Activated CD8-positive, alpha-beta T cell treated with anti-CD3 and anti-CD28 coated beads for 36 hours (primary cell): ENCODE data around the gene SOWAHA. TPM values are rescaled to one million over a fixed set of nuclear protein-coding genes. Genes with fewer than 3 reads are reported as not detected.
"Not testable (repeated sequence)": the region's sequence is repeated elsewhere in the genome, so short reads cannot be mapped to it uniquely, and the experiment has no call there.

Experiments used
- ATAC-seq: fragments of 200-7000 bp; cut with Tn5 transposase; one replicate; pipeline ENCODE4 v1.10.0; 2021; ENCODE audit warnings: mild to moderate bottlenecking, moderate library complexity
- CTCF ChIA-PET: fragments of 350-600 bp; sonication (Branson Sonifier 250); formaldehyde crosslinking; loops from one replicate; lab custom pipeline; 2021; ENCODE audit warnings: antibody characterized with exemption; lab: Charles Lee
- POLR2A ChIA-PET: fragments of 350-600 bp; sonication (Branson Sonifier 250); formaldehyde crosslinking; loops from one replicate; lab custom pipeline; 2021; ENCODE audit warnings: antibody characterized with exemption; lab: Charles Lee
- DNase-seq: peaks from one replicate; pipeline ENCODE4 v3.0.0-alpha.2; 2020
- H3K27ac Mint-ChIP-seq: one replicate; pipeline ENCODE4 v1.8.0; 2021; ENCODE audit warnings: mild to moderate bottlenecking, mixed read lengths
- H3K27me3 Mint-ChIP-seq: one replicate; pipeline ENCODE4 v1.8.0; 2021; ENCODE audit warnings: mixed read lengths
- H3K36me3 Mint-ChIP-seq: one replicate; pipeline ENCODE4 v1.8.0; 2021; ENCODE audit warnings: low read depth, mixed read lengths
- H3K4me1 Mint-ChIP-seq: one replicate; pipeline ENCODE4 v1.8.0; 2021; ENCODE audit warnings: low read depth, mixed read lengths
- H3K4me3 Mint-ChIP-seq: one replicate; pipeline ENCODE4 v1.8.0; 2021; ENCODE audit warnings: mild to moderate bottlenecking, moderate library complexity, mixed read lengths
- H3K9me3 Mint-ChIP-seq: one replicate; pipeline ENCODE4 v1.8.0; 2021; ENCODE audit warnings: mixed read lengths
- intact Hi-C: fragments of 100-400 bp; cut with micrococcal nuclease; formaldehyde crosslinking; loops from one replicate; pipeline ENCODE4 v1.10.0; 2022
- total RNA-seq, 2 experiments: library from RNA; stranded (reverse); gene quantifications; one replicate each; pipeline ENCODE4 v1.2.3, GENCODE V29; 2021
- TF ChIP-seq, protein P1 (sequence below): fragments of 200-600 bp; IDR thresholded peaks from one replicate; pipeline ENCODE4 v1.8.0; 2022; ENCODE audit warnings: antibody characterized with exemption, mild to moderate bottlenecking

The SOWAHA gene
- total RNA-seq, 2 experiments from 2014 or later, result not detected

DNA sequence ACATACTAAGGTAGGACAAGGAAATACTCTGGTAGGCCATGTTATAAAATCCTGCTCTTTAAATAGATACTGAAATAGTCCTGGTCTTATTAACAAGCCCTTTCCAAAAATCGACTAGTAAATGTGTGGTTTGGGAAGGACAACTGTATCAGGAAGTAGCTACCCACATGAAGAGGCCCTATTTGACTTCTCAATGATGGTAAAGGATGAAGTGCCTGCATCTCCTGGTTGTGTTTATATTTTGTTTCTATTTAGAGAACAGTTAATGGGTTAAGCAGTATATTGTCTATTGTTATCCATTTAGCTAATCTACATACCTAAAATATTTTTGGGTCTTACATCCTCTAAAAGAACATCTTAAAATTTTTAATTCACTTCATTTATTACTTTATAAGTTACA lies 40.7 kb downstream of the SOWAHA start:
- H3K4me3 Mint-ChIP-seq, result no peak overlapping the region
- ATAC-seq (no peak), DNase-seq (no peak)
- H3K27ac Mint-ChIP-seq, result no peak overlapping the region
- CTCF ChIA-PET, result interaction anchor here (0.7 to 1.9 kb wide), 8 partner anchors 8 to 107 kb away, joined by 3 to 6 read pairs (median 4); partner anchors contain the start of genes CCNI2, GDF9, SHROOM1 and UQCRQ
- intact Hi-C loops, result no loop called here
- H3K27me3 Mint-ChIP-seq, result peaks cover 10% of the 10 kb centered on the region
- no peaks in the 10 kb centered on the region for H3K9me3 Mint-ChIP-seq
- H3K36me3 Mint-ChIP-seq, result no peaks in the 10 kb centered on the region
- POLR2A ChIA-PET, result interaction anchor here (1.6 kb wide), 1 partner anchor 12 kb away, joined by 5 read pairs; no protein-coding TSS in a partner anchor
- TF ChIP-seq, protein P1, sequence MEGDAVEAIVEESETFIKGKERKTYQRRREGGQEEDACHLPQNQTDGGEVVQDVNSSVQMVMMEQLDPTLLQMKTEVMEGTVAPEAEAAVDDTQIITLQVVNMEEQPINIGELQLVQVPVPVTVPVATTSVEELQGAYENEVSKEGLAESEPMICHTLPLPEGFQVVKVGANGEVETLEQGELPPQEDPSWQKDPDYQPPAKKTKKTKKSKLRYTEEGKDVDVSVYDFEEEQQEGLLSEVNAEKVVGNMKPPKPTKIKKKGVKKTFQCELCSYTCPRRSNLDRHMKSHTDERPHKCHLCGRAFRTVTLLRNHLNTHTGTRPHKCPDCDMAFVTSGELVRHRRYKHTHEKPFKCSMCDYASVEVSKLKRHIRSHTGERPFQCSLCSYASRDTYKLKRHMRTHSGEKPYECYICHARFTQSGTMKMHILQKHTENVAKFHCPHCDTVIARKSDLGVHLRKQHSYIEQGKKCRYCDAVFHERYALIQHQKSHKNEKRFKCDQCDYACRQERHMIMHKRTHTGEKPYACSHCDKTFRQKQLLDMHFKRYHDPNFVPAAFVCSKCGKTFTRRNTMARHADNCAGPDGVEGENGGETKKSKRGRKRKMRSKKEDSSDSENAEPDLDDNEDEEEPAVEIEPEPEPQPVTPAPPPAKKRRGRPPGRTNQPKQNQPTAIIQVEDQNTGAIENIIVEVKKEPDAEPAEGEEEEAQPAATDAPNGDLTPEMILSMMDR, result no peak
- peaks cover 3% of the 10 kb centered on the region for H3K4me1 Mint-ChIP-seq

DNA sequence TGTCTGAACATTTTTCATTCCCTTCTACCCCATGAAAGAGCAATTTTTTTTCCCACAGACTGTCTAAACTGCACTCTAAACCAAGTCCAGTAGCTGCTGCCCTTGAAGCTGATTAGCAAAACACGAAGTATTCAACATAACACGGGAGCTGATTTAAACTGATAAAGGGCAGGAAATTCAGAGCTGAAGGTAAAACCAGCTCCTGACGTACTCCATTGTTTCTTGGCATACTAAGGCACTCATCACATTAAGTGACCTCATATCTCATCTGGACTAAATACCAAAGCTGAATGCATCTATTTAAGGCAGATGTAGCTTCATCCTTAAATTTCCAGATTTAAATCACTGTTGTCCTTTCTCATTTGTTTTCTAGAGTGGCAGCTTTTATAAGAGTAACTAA lies 41.2 kb downstream of the SOWAHA start:
- intact Hi-C loops, result no loop called here
- POLR2A ChIA-PET, result interaction anchor here (1.6 kb wide), 1 partner anchor 11 kb away, joined by 5 read pairs; no protein-coding TSS in a partner anchor
- no peaks in the 10 kb centered on the region for H3K36me3 Mint-ChIP-seq
- no peak overlapping the region for H3K27ac Mint-ChIP-seq
- H3K9me3 Mint-ChIP-seq, result no peaks in the 10 kb centered on the region
- no peak overlapping the region for H3K4me3 Mint-ChIP-seq
- TF ChIP-seq, protein P1, result no peak
- no peak for ATAC-seq
- H3K27me3 Mint-ChIP-seq, result peaks cover 10% of the 10 kb centered on the region
- CTCF ChIA-PET, result interaction anchor here (0.7 to 1.9 kb wide), 9 partner anchors 9 to 107 kb away, joined by 3 to 6 read pairs (median 4); partner anchors contain the start of genes CCNI2, GDF9, SHROOM1 and UQCRQ
- DNase-seq, result no peak
- H3K4me1 Mint-ChIP-seq, result peaks cover 1% of the 10 kb centered on the region

DNA sequence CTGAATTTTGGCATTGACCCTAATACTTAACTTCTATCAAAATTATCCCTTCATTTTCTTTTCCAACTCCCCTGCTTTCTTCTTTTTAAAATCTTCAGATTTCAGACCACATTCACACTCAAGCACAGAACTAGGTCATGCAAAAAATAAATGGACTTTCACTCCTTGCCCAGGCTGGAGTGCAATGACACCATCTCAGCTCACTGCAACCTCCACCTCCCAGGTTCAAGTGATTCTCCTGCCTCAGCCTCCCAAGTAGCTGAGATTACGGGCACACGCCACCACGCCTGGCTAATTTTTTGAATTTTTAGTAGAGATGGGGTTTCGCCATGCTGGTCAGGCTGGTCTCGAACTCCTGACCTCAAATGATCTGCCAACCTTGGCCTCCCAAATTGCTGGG lies 41.9 kb downstream of the SOWAHA start:
- ATAC-seq, H3K36me3 Mint-ChIP-seq, H3K4me1 Mint-ChIP-seq, intact Hi-C loops, DNase-seq, H3K4me3 Mint-ChIP-seq, H3K27ac Mint-ChIP-seq, H3K9me3 Mint-ChIP-seq: not testable (repeated sequence)
- CTCF ChIA-PET, result interaction anchor here (1.1 to 1.9 kb wide), 6 partner anchors 10 to 108 kb away, joined by 3 to 5 read pairs (median 4); partner anchors contain the start of genes CCNI2, GDF9, SHROOM1 and UQCRQ
- POLR2A ChIA-PET, result interaction anchor here (1.6 kb wide), 1 partner anchor 11 kb away, joined by 5 read pairs; no protein-coding TSS in a partner anchor
- H3K27me3 Mint-ChIP-seq, result peaks cover 10% of the 10 kb centered on the region

DNA sequence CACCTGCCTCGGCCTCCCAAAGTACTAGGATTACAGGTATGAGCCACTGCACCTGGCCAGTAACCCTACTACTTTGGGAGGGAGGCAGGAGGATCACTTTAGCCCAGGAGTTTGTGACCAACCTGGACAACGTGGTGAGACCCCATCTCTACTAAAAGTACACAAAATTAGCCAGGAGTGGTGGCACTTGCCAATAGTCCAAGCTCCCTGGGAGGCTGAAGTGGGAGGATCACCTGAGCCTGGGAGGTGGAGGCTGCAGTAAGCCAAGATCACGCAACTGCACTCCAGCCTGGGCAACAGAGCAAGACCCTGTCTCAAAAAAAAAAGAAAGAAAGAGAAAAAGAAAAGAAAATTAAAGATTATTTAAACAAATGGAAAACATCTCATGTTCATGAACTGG lies 42.9 kb downstream of the SOWAHA start:
- intact Hi-C loops, result no loop called here
- CTCF ChIA-PET, result interaction anchor here (1.4 to 2.3 kb wide), 3 partner anchors 10 to 27 kb away, joined by 4 to 8 read pairs (median 5); partner anchors contain the start of genes GDF9 and UQCRQ
- no peak overlapping the region for H3K27ac Mint-ChIP-seq

DNA sequence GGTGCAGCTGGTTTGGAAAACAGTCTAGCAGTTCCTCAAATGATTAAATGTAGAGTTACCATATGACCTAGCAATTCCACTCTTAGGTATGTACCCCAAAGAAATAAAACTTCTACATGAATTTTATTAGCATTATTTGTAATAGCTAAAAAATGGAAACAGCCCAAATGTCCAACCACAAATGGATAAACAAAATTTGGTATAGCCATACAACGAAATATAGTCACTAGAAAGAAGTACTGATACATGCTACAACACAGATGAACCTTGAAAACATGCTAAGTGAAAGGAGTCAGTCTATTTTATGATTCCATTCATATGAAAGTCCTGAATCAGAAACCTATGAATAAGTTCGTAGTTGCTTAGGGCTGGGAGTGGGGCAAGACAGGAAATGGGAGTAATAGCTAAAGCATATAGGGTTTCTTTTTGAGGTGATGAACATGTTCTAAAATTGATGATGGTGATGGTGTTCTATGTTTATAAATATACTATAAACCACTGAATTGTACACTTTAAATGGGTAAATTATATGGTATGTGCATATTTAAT lies 46.9 kb downstream of the SOWAHA start:
- Mint-ChIP-seq H3K36me3 (no peaks in the 10 kb centered on the region), H3K27me3 (peaks cover 7% of the 10 kb centered on the region), H3K4me3 (no peak overlapping the region), H3K27ac (no peak overlapping the region), H3K4me1 (no peaks in the 10 kb centered on the region), H3K9me3 (no peaks in the 10 kb centered on the region)
- ATAC-seq, result no peak
- CTCF ChIA-PET, result interaction anchor here (0.9 to 2.4 kb wide), 3 partner anchors 23 to 332 kb away, joined by 3 to 10 read pairs (median 3); partner anchors contain the start of gene SHROOM1
- no peak for DNase-seq
- POLR2A ChIA-PET, result no interaction called here
- TF ChIP-seq, protein P1, result no peak
- intact Hi-C loops, result no loop called here

More for the DNA sequence above, 42.9 kb downstream of the SOWAHA start:
- ATAC-seq (no peak), DNase-seq (no peak)
- Mint-ChIP-seq H3K9me3 (no peaks in the 10 kb centered on the region), H3K4me1 (peaks cover 1% of the 10 kb centered on the region), H3K36me3 (no peaks in the 10 kb centered on the region), H3K4me3 (no peak overlapping the region), H3K27me3 (peaks cover 10% of the 10 kb centered on the region)
- TF ChIP-seq, protein P1, result no peak
- POLR2A ChIA-PET, result no interaction called here
